Esophagus squamous epithelium (tissue), 4 donors: ENCODE measurements around the gene WWOX.

Experiments used
- CTCF ChIP-seq, 6 experiments: fragments of 450-650 bp in 4 of 6; fragments of 200-600 bp in 2 of 6; sonication (generic) in 2 of 6; IDR thresholded peaks; one replicate each; pipeline ENCODE4 v1.5.1; 2016 to 2019; ENCODE audit warnings: antibody characterized with exemption in 6 of 6, mild to moderate bottlenecking in 4 of 6, moderate library complexity in 4 of 6
- POLR2A ChIP-seq, 4 donors: fragments of 450-650 bp; IDR thresholded peaks; one replicate each; pipeline ENCODE4 v1.6.1; 2017; ENCODE audit warnings: antibody characterized with exemption in 4 of 4, mild to moderate bottlenecking in 4 of 4, moderate library complexity in 3 of 4

- TF ChIP-seq POLR2A (IDR thresholded peaks at IDR 0.05) (no peak), CTCF (IDR thresholded peaks at IDR 0.05) (no peak)
Observed at GRCh38 chr16:78792952-78793351, 693.5 kb downstream of the WWOX start.
